GM19239 (cell line): ENCODE measurements around the gene ATP1A2.
"Not testable (repeated sequence)": the region's sequence is repeated elsewhere in the genome, so short reads cannot be mapped to it uniquely, and the experiment has no call there.

Experiments
- DNase-seq: peaks from one replicate; pipeline ENCODE4 v3.0.0; 2011; ENCODE audit warnings: low spot score; ENCODE audit not compliant: insufficient read length
- FAIRE-seq: peaks from 2 replicates; lab custom pipeline; 2011; peaks lifted over from hg19 to GRCh38; lab: Jason Lieb, UNC

ATP1A2 gene

DNA sequence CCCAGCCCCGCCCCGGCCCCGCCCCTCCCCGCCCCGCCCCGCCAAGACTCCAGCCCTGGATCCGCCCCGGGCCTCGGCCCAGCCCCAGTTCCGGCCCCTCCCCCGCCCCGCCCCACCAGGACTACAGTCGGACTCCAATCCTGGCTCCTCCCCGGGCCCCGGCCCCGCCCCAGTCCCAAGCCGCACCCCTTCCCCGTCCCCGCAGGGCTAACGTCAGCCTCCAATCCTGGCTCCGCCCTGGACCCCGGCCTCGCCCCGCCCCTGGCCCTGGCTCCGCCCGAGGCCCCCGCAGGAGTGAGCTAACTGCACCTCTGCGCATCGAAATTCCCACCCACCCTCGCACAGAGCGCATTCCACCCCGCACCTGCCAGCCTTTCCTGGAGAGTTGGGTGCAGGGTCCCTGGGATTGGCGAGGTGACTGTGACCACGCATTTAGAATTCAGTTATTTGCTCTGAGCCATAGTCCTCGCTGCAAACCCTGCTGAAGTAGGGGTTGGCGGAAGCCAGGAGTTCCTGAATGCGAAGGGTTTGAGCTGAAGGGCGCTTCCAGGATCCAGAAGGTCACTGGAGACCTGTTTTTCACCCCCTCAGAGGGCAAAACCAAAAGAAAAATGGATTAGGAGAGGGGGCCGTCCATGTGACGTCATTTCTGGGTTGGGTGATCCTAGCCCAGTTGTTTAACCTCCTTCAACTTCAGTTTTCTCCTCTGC is 16.6 kb upstream of the ATP1A2 start:
- DNase-seq (peak; percentile 94), FAIRE-seq (peak; percentile 89)

DNA sequence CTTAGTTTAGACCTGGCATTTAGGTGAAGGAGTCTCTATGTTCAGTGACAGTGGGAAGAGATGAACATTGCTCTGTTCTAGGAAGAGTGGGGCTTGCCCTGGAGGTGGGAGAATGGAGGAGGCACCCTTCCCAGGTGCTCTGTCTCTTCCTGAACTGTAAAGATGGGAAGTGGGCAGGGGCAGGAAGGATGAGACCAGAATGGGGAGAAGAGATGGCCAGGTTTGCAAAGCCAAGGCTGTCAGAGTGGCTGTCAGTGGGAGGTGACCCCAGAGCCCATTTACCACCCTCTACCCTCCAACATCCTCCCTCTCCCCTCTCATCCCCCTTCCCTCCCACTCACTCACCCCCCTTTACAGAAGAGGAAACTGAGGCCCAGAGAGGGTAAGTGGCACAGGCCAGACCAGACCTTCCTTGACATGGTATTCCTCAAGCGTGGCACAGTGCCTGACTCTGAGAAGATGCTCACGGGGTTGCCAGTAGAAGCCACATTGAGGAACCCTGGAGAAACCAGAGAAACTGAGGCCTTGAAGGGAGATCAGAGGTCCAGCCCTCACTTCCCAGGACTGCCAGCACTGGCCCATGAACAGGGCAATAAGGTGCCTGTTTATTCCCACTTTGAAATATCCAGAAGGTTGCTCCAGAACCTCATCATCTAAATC is 15.7 kb upstream of the ATP1A2 start:
- DNase-seq: no peak
- FAIRE-seq: no peak

DNA sequence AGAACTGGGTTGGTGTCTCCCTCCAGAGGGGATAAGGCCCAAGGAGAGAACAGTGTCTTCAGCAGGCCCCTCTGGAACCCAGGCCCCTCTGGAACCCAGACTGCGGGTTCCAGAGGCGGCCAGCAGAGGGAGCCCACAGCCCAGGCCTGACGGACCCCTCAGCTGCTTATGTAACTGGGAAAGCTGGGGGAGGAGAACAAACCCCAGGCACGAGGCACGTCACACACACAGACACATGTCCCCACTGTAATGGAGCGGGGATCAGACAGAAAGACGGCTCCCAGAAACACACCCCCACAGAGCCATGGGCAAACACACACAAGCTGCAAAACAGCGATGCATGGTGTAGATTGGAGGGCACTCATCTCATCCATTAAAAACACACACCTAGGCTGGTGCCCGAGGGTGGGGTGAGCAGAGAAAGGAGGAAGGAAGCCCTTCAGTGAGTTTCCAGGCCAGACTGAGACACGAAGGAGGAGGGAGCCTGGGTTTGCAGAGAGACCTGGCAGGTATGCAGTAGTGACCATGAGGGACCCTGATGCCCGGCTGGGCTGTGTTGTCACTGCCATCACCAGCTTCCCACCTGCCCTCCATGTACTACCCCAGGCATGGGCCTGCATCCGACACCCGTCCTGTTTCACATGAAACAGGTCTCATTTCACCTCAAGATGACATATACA is 14.4 kb upstream of the ATP1A2 start:
- peak; percentile 72 for DNase-seq
- FAIRE-seq: peak; percentile 49

DNA sequence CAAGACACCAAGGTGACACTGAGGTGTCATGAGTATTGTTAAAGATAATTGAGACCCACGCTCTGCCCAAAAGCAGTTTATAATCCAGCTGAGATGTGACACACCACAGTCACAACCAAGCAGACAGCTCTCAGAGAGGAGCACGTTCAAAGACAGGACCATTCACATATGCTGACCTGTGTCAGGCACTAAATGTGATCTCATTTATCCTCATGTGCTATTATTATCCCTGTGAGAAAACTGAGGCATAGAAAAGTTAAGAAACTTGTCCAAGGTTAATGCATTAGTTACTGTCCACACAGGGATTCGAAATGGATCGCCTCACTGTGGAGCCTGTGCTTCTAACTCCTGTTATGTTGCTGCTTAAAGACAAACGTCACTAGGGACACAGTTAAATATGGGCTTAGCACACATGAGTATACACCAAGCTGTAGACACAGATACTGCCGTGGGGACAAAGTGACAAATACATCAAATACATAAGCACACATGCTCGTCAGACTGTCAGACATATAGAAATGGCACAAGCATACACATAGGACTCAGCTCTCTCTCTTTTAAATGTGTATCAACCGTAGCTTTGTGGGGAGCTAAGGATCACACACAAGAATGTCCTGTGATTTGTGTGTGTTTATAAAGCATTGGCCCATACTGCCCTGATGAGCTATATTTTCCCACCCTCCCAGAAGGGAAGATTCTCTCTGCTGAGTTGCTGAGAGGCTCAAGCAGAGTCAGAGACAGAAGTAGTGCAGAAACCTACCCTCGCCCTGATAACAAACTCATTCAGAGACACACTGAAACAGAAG is 13.6 kb upstream of the ATP1A2 start:
- no peak for DNase-seq

DNA sequence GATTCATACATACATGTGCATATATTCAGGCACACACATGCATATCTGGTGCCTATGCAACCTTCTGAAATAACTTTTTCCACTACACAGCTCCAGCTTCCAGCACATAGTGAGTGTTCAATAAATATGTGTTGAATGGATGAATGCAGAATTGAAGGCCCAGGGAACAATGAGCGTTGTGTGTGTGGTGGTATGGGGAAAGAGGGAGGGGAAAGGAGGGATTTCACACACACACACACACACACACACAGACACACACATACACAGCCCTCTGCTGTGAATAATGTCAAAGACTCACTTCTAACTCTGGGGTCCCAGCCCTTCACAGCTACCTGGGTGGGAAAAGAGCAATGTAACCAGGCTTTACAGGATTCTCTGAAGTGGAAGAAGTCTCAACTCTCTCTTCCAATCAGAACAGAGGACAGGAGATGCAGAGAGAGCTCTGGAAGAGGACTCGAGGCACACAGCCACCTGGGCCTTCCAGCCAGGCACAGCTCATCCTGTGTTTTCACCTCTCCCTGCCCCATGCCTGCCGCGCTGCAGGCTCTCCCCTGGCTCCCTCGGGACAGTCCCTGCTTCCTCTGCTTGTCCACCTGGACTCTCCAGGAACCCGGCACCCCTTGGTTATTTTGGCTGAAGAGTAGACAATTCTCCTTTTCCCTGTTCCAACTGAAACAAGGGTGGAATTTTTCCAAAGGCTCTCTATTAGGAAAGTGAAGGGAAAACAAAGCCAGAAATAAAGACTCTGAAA is 11.7 kb upstream of the ATP1A2 start:
- FAIRE-seq: no peak

More for the DNA sequence above, 13.6 kb upstream of the ATP1A2 start:
- no peak for FAIRE-seq

DNA sequence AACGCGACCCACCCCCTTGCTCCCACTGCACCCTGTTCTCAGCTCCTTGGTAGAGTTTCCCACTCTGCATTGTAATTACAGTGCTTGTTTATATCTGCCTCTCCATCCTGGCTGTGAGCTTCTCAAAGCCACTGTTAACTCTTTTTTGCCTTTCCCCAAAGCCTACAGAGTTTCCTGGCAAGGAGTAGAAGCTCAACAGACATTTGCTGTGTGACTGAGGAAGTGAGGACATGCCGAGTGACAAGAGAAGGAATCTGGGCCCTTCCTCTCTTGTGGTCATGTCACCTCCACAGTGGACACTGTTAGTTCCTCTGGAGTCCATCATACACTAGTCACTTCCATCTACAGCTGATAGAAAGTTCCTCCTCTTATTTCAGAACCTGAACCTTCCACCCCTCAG is 11.1 kb upstream of the ATP1A2 start:
- DNase-seq (no peak), FAIRE-seq (no peak)

More for the DNA sequence above, 11.7 kb upstream of the ATP1A2 start:
- no peak for DNase-seq

DNA sequence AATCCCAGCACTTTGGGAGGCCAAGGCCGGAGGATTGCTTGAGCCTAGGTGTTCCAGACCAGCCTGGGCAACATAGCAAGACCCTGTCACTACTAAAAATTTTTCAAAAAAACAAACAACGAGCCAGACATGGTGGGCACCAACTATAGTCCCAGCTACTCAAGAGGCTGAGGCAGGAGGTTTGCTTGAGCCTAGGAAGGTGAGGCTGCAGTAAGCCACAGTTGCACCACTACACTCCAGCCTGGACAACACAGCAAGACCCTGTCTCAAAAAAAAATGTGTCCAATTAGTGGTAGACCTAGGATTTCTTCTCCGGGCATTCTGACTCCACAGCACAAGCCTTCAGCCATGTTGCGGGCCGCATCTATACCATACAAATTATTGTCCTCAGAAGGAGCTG is 10.4 kb upstream of the ATP1A2 start:
- no peak for FAIRE-seq

DNA sequence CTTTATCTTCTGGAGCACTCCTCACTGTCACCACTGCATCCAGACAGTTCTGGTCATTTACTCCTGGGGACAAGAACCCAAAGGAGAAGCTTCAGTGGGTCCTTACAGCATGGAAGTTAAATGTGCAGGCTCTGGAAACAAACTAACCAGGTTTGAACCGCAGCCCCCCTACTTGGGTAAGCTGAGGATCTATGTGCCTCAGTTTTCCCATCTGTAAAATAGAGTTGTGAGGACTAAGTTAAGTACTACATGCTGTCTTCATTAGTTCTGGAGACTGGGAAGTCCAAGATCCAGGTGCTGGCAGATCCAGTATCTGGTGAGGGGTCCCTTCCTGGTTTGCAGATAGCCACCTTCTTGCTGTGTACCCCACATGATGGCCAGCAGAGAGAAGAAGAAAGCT is 8.0 kb upstream of the ATP1A2 start:
- no peak for FAIRE-seq

More for the DNA sequence above, 10.4 kb upstream of the ATP1A2 start:
- no peak for DNase-seq

DNA sequence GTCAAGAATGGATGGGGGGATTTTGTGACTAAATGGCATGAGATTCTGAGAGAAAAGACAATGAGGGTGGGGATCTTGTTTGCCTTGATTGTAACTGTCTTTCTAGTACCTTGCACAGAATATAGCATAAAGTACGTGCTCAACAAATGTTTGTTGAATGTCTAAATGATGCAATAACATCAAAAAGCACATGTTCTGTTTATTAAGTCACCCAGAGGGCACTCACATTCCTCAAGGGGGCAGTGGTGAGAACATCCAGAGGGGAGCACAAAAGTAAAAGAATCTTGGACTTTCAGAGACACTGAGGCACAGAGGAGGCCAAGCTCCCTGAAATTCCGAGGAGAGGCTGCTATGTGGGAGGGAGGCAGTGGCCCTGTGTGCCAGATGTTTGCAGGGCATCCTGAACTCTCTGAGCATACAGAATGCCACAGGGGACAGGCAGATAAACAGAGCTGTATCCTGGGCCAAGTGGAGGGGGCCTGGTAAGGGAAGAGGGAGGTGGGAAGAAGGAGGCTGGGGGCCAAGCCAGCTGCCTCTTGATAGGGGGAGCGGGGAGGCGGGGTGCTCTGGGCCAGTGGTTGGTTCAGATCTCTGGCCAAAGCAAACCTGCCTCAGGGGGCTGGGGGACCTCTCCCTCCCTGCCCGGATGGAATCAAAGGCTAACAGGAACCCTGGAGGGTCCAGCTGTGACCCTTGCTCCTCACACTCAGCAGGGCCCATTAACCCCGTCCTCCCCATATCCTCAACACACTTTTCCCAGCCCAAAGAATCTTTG is 6.5 kb upstream of the ATP1A2 start:
- DNase-seq (peak; percentile 34), FAIRE-seq (no peak)

More for the DNA sequence above, 8.0 kb upstream of the ATP1A2 start:
- no peak for DNase-seq

DNA sequence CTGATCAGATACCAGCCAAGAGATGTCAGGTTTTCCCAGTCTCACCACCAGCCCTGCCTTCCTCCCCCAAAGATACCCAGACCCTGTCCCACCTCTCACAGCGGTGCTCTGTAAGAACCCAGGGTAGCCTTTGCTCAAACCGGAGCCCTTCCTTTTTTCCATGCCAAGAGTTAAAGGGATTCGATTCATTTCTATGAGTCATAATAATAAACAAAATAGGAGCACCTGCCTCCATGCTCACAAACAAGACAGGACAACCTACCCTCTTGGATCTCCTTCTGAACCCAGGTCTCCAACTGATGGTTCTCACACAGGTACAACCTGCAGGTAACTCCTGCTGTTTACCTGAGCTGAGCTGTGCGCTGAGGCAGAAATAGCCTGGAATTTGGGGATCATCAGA is 5.9 kb upstream of the ATP1A2 start:
- FAIRE-seq: no peak
- DNase-seq: no peak

DNA sequence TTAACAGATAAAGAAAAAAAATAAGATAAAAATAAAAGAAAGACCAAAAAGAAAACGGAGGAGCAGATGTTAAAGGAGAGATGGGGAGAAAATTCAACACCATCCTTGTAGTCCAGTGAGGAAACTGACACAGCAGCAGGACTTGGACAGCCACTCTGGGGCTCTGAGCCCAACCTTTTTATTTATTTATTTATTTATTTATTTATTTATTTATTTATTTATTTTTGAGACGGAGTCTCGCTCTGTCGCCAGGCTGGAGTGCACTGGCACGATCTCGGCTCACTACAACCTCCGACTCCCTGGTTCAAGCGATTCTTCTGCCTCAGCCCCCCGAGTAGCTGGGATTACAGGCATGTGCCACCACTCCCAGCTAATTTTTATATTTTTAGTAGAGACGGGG is 4.1 kb upstream of the ATP1A2 start:
- DNase-seq, FAIRE-seq: not testable (repeated sequence)

DNA sequence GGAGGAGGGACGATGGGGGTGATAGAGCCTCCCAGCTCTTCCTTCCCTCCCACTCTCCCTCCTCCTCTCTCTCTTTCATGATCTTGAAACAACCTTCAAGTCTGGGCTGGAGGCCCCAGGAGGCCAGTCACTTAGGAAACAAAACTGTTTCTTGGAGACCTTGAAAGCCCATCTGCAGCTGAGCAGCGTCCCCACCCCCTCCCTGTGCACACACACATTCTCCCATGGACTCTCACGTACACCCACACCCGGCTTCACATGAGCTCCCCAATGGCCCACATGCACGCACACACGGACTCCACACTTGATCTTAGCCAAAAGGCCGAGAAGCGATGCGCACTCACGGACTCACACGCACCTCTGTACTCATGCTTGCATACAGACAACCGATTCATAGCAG is 3.2 kb upstream of the ATP1A2 start:
- DNase-seq (no peak), FAIRE-seq (no peak)

DNA sequence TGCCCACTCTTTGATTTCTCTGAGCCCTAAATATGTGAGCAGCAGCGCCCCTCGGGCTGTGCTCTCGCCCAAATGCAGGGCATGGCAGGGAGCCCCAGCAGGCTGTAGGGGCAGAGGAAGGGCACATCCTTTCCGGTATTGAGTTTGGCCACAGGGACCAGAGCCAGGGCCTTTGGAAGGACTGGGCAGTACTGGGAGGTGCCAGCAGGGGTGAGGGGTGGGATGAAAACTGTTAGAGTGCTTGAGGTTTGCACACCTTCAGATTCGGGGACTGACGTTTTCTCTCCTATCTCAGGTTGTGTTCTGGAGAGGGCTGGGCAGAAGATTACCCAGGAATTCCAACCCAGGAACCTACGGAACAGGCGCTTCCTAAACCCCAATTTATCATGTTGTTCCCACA is 2.2 kb upstream of the ATP1A2 start:
- FAIRE-seq (no peak), DNase-seq (no peak)

DNA sequence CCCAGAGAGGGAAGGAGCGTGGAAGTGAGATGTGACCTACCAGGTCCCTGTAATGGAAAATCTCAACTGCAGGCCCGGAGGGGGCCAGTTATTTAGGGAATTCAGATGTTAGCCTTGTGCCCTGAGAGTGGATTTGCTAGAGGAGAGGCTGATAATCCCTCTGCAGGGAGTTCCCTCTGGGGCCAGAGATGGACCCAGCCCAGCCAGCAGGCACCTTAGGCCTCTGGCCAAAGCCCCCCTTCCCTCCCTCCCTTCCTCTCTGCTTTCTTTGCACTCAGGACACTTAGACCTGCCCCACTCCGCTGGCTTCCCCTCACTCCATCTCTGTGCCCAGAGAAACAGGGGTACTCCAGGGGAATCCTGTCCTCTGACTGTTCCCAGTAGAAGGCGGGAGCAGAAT is 1.5 kb upstream of the ATP1A2 start:
- DNase-seq (no peak), FAIRE-seq (no peak)

DNA sequence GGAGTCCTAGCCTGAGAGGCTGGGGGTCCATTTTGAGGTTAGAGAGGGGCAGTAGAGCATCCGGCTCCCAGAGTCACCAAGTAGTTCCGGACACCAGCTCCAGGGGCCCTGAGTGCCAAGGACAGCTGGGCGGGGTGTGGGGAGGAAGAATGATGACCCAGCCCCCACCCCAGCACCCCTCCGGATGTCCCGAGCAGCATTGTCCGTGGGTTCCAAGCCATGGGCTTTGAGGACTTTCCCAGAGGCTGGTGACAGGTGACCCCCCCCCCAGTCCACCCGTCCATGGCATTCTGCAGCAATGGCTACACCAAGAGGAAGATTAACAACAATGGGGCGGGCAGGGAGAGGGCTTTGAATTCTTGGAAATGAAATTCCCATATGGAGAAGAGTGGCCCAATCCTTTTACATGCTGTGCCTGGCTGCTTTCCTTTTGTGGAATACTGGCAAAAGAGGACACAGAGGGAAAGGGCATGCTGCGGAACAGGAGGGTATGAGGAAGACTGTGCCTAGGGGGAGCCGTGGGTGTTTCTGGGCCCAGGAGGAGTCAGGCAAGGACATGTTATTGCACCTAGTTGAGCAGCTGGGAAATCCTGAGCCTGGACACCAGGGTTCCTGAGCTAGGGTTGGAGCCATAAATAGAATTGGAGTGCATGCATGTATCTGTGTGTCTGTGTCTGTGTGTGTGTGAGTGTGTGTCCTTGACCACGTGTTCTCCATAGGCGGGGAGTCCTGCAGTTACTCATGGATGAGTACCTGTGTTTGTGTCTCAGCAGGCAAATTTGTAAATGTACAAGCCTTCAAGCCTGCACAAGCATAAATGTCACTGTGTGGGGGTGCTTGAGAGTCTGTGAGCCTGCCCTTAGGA is 956 bp downstream of the ATP1A2 start:
- no peak for FAIRE-seq
- DNase-seq: no peak

DNA sequence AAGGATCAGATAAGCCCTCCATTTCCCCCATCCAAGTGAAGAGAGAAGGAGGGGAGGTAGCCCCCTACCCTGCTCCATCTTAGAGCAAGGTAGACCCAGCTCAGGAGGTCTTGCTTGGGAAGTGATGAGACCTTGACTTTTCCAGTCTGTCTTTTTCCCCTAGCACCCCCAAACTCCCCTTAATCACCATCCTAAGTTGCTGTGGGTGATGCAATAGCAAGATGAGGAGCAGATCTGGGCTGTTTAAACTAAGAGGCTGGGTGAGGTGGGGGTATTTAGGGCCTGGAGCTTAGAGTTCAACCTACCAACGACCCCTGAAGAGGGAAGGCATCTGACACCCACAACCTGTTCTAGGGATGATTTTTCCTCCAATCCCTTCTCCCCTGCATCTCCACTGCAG is 1.7 kb downstream of the ATP1A2 start:
- FAIRE-seq (no peak), DNase-seq (no peak)

DNA sequence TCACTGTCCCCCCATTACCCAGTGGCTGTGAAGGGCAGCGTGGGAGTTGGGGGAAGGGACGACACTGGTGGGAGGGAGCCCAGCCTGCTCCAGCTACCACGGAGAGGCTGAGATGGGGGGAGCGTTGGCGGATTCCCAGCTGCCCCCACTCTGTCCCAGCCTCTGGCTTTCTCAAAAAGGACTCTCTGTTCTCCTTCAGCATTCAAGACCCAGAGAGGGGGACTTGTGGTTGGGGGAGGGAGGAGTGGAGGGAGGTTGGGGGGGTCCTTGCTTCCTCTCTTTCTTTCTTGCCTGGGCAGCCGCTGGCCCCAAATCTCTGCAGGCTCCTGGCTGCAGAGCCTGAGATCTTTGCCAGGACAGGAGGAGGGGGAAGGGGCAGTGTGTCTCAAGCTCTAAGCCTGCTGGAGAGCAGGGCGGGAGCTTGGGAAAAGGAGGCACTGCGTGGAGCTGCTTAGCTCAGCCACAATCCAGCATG is 2.2 kb downstream of the ATP1A2 start:
- FAIRE-seq (no peak), DNase-seq (no peak)

DNA sequence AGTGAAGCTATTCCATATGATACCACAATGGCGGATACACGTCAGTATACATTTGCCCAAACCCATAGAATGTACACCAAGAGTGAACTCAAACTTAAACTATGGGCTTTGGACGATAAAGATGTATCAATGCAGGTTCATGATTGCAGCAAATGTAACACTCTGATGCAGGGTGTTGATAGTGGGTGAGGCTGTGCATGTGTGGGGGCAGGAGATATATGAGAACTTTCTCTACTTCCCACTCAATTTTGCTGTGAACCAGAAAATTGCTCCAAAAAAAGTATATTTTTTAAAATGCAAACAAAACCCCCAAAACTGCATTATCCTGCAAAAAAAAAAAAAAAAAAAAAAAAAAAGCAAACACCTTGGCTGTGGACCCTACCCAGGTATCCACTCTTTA is 3.4 kb downstream of the ATP1A2 start:
- DNase-seq (no peak), FAIRE-seq (no peak)
